Inferior parietal cortex (tissue), 1 donor: ENCODE results near the gene FANCI.

Source experiments
- DNase-seq: peaks from one replicate; pipeline ENCODE4 v3.0.0-alpha.2; 2016; ENCODE audit errors: extremely low spot score

The FANCI gene

DNA sequence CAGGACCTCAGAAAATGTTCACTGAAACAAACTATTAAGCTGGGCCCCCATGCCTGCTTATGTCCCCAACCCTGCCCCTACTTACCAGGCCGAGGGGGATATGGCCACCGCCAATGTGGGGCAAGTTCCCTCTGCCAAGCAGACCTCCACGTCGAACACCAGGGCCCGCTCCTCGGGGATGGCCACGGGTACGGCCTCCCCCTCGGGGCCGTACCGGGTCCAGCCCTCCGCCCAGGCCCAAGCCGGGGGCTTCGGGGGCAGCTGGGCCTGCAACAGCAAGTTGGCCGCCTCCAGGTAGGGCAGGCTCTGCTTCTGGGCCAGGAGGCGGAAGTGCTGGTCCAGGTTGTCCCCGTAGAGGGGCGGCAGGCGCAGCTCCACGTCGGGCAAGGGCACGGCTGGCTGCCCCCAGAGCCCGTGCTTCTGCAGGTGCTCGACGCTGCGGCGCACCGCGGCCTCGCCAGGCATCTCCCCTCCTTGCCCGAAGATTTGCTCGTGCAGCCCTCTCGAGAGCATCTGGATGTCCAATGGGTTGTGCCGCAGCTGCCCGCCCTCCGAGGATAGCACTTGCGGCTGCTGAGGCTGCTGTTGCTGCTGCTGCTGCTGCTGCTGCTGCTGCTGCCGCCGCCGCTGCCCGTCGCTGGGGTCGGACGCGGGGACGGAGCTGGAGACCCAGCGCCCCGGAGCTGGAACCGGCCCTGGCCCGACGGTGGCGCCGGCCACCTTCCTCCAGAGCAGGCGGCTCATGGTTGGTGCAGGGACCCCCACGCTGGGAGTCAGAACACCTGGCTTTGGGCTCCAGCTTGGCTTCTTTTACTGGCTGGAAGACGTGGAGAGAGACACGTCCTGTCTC is 89.5 kb downstream of the FANCI start:
- DNase-seq: no peak

DNA sequence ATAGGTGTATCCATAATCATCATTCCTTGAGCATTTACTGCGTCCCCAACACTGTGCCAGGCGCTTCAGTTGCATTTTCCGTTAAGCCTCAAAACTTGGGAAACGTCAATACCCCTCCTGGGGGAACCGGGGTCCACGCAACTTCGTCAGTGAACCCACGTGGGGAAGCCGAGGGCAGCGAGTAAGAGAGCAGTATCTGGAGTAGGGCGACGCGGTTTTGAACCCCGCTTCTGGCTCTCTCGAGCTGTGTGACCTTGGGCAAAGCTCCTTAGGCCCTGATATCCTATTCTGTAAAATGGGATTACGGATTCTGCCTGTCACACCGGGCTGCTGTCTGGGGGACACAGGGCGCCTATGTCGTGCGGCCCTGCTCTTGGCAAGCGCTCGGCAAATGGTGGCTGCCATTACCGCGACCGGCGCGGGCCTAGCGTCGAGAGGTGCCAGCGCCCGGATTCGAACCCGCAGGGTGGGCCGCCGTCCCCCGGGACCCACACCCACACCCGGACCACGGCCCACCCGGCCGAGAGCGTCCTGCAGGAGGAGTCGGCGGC is 90.3 kb downstream of the FANCI start:
- DNase-seq: no peak

GRCh38 chr15:89334510-89335297 is 90.9 kb downstream of the FANCI start, which contains the start of gene POLG:
Gene POLG, minus strand, starts transcription at chr15:89334824. Its CDS starts 1,070 bp downstream, at chr15:89333754.
- DNase-seq: peak; percentile 99

DNA sequence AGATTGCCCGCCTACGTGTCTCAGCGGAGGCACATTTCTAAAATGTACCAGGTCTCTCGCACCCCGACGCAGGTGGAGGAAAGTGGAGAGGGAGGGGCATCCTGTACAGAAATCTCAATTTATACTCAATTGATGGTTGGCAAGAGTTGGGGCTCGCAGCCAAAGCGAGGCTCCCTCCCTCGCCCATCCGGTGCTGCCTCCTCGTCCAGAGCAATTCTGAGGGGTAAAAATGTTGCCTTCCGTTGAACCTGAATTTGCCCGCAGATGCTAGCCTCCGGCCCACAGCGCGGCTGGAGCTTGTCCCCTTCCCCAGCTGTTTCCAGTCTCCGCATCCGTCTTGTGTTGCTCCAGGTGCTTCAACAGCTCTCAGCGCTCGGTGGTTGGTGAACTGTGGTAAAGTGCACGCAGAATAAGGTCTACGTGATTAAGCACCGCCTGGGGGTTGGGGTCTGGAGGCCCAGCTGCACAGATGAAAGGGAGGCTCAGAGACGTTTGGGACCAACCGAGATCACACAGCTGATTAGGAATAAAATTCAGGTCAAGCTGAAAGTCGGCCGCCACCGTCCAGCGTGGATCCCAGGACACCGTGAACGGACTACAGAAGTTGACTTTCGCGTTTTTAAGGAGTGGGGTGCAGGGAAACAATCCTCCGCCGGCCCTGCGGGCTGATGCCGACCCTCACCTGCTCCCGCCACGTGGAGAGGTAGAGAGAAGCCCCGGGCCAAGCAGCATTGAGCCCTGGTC is 91.7 kb downstream of the FANCI start:
- DNase-seq: no peak

GRCh38 chr15:89338036-89338435 is 94.3 kb downstream of the FANCI start:
- no peak for DNase-seq

DNA sequence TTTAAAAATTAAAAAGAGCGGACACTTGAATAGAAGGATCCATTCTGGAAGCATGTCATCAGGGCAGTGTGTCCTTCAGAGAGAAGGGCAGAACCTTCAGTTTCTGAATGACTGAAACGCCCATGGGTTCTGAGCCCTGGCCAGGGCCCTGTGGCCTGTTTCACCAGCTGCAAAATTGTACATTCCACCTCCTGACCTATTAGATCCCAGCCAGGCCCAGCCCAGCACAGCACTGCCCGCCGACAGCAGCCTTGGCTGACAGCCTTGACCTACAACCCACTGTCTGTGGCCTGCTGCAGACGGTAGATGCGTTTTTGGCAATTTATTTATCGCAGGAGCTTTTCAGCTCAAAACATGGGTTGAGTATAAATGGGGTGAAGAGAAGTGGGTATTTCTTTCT is 96.8 kb downstream of the FANCI start:
- no peak for DNase-seq

- no peak for DNase-seq
Observed at GRCh38 chr15:89341316-89342005, 97.7 kb downstream of the FANCI start.

- no peak for DNase-seq
Observed at GRCh38 chr15:89342840-89343239, 99.1 kb downstream of the FANCI start.

- no peak for DNase-seq
Observed at GRCh38 chr15:89345248-89345647, 101.5 kb downstream of the FANCI start.

DNA sequence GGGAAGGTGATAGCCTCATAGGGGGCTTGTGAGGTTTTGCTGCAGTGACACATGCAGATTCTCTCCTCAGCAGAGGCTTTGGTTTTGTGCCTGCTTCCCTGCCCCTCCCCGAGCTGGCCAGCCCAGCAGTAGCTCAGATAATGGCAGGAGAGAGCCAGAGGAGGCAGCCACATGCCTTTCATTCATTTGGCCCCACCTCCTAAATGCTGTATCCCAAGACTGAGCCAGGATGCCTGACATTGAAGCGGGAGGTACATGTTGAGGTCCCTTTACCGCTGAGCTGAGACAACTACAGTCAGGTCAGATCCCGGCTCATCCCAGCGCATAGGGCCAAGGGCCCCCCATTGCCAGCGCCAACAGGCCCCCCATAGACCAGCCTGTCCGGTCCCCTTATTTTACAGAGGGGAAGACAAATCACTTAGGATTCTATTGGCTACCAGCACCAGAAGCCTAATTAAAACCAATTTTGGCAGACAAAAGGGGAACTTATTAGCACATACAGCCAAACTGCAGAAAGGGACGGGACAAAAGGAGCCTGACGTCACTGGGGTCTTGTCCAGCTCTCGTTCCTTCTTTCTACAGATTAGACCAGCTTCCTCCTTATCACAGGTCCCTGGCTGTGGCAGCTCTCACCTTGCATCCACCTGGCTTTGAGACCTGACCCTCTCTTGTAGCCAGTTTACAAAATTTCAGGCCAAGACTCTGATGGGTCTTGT is 102.9 kb downstream of the FANCI start:
- DNase-seq: no peak

GRCh38 chr15:89349206-89349558 is 105.4 kb downstream of the FANCI start:
- DNase-seq: no peak

DNA sequence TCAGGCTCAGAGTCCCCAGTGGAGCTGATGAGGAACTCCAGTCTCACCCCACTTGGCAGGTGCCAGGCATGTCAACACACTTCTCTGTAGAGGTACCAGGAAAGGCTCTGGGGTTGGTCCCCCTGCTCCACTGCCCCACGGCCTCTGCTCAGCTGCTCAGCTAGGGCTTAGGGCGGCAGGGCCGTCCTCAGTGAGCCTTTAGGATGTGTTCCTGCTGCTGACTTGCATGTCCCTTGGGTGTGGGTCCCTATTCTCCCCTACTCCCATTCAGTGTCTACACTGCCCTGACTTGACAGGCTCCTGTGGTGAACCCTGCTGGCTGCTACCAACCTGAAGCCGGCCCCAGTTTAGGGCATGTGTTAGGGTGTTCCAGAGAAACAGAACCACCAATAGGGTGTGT is 108.7 kb downstream of the FANCI start:
- no peak for DNase-seq

- no peak for DNase-seq
Observed at GRCh38 chr15:89353991-89354390, 110.2 kb downstream of the FANCI start.

- peak; percentile 72 for DNase-seq
Observed at GRCh38 chr15:89356634-89357298, 113.0 kb downstream of the FANCI start.

DNA sequence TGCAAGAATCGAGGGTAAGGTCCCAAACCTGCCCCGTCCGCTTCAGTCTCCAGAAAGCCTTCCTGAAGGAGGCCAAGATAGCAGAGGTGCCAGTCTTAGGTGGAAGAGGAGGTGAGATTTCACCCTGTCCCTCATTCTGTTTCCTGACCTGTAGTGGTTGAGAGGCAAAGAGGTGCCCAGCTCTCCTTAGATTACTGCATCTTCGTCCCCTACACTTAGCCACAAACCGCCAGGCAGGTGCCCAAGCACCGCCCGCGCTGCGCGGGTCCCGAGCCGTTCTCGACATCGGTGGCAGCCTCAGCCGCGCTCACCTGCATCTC is 114.6 kb downstream of the FANCI start:
- no peak for DNase-seq

DNA sequence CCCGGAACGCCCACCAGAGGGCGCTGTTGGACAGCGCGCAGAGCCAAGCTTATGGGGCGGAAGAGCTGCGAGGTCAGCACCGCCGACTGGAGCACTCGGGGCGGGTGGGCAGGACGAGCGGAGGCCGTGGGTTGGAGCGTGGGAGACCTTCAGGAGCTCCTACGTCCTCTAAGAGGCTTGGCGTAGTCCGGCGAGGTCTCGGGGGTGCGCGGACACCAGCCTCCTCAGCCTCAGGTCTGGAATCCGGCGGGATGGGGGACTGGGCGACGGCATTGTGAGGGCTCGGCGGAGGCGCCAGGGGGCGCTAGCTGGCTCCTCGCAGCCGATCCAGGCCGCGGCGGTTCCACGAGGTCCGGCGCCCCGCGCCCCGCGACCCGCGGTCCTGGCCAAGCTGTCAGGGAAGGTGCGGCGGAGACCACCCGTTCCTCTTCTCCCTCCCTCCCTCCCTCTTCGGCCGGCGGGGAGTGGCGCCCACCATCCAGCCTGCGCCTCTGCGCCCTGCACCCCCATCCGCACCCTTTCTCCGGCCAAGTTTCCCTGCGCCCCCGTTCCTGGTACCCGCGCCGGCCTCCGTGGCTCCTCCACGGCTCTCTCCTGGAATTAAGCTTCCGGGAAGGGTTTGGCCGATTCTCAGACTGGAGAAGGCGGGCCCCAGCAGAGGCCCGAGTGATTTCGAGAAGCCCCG is 115.1 kb downstream of the FANCI start:
- peak; percentile 88 for DNase-seq

GRCh38 chr15:89359471-89360293 is 115.9 kb downstream of the FANCI start:
- DNase-seq: no peak

DNA sequence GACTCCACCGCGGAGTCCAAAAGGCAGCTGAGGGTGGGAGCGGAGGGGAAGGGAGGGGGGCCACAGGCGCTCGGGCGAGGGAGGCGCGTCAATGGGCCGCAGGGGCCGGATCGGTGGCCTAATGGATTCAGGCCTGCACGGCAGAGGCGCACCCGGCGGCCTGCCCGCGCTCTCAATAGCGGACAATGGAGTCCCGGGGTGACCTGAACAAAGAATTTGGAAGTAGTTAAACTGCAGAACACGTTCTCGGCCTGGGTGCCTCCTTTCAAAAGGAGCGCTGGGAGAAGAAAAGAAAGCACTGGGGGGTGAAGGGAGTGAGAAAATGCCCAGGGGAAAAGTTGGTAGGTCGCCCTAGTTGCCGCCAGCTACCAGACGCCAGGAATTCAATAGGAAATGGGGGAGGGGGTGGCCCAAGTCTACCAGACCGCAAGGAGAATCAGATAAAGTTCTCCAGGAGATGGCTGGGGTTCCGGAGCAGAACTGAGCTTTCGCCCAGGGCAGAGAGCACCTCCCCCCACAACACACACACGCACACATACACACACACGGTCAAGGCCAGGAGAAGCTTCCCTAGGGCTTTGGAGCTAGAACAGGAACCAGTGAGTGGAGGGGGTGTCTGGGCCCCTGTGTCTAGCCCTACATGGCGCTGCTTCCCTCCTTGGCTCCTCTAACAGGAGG is 116.7 kb downstream of the FANCI start:
- no peak for DNase-seq
